HepG2 (cell line): ENCODE results near the gene HDGF. TPM values are rescaled to one million over a fixed set of nuclear protein-coding genes. Genes with fewer than 3 reads are reported as not detected.

Source experiments
- HMGA1 ChIP-seq: sonication (generic); formaldehyde crosslinking; conservative IDR thresholded peaks from 2 replicates; pipeline ENCODE4 v1.4.0; 2020; ENCODE audit warnings: missing genetic modification reagents
- IRF2 ChIP-seq: IDR thresholded peaks from 2 replicates; pipeline ENCODE4 v1.6.1; 2018; ENCODE audit warnings: missing genetic modification reagents, missing compliant biosample characterization
- KLF12 ChIP-seq: sonication (generic); formaldehyde crosslinking; IDR thresholded peaks from 2 replicates; pipeline ENCODE4 v1.4.0; 2020; ENCODE audit warnings: missing genetic modification reagents, borderline replicate concordance
- PAF1 ChIP-seq: IDR thresholded peaks from 2 replicates; pipeline ENCODE4 v1.6.1; 2016; ENCODE audit warnings: missing genetic modification reagents, missing compliant biosample characterization
- PHF21A ChIP-seq: sonication (generic); formaldehyde crosslinking; IDR thresholded peaks from 2 replicates; pipeline ENCODE4 v1.5.0; 2020; ENCODE audit warnings: mild to moderate bottlenecking, missing genetic modification reagents
- POLR2AphosphoS2 ChIP-seq: IDR thresholded peaks from 2 replicates; pipeline ENCODE4 v1.6.1; 2011; ENCODE audit warnings: low read depth, low read length, improper control_type of control experiment
- PRMT3 ChIP-seq: sonication (generic); formaldehyde crosslinking; IDR thresholded peaks from 2 replicates; pipeline ENCODE4 v1.8.1; 2022; ENCODE audit warnings: low read depth, mild to moderate bottlenecking, moderate library complexity, missing genetic modification reagents, borderline replicate concordance
- PRPF4 ChIP-seq: fragments of 200-400 bp; formaldehyde crosslinking; IDR thresholded peaks from 2 replicates; pipeline ENCODE4 v1.6.1; 2016; ENCODE audit warnings: low read length, low read depth; ENCODE audit not compliant: poor library complexity, severe bottlenecking
- RBFOX2 ChIP-seq: fragments of 200-400 bp; formaldehyde crosslinking; IDR thresholded peaks from 2 replicates; pipeline ENCODE4 v1.6.1; 2017; ENCODE audit warnings: low read depth, mild to moderate bottlenecking, low read length
- ZFY ChIP-seq: sonication (generic); formaldehyde crosslinking; IDR thresholded peaks from 2 replicates; pipeline ENCODE4 v1.4.0; 2020; ENCODE audit warnings: missing genetic modification reagents
- ZNF333 ChIP-seq: sonication (generic); formaldehyde crosslinking; IDR thresholded peaks from 2 replicates; pipeline ENCODE4 v1.4.0; 2020; ENCODE audit warnings: mild to moderate bottlenecking, missing genetic modification reagents, borderline replicate concordance
- ZNF850 ChIP-seq: sonication (generic); formaldehyde crosslinking; conservative IDR thresholded peaks from 2 replicates; pipeline ENCODE4 v1.9.0; 2021; ENCODE audit warnings: mild to moderate bottlenecking, missing genetic modification reagents
- polyA plus RNA-seq, 8 experiments: library from polyadenylated mRNA; depleted of rRNA in 3 of 8; stranded (reverse) in 7 of 8; unstranded in 1 of 8; fragments of >200 nt; fragmentation: Illumina TruSeq in 4 of 8; extraction: Trizol in 4 of 8; gene quantifications; 2 replicates each; pipeline versions ENCODE4 v1.2.1 to v1.2.3, GENCODE V29; 2011 to 2016; ENCODE audit warnings: low read depth in 4 of 8, missing spikeins in 1 of 8, mixed read lengths in 1 of 8; ENCODE audit not compliant: insufficient read depth in 1 of 8
- total RNA-seq, 5 experiments: library from RNA; depleted of rRNA; stranded (reverse); fragments of >200 nt; fragmentation: Illumina TruSeq; extraction: Trizol; gene quantifications; 2 replicates each; pipeline ENCODE4 v1.2.3, GENCODE V29; 2016; ENCODE audit warnings: low read depth in 1 of 5
- TF ChIP-seq, protein P1 (sequence below): sonication (generic); formaldehyde crosslinking; IDR thresholded peaks from 2 replicates; pipeline ENCODE4 v1.5.0; 2020; ENCODE audit warnings: missing genetic modification reagents
- TF ChIP-seq, protein P2 (sequence below): sonication (generic); formaldehyde crosslinking; IDR thresholded peaks from 2 replicates; pipeline ENCODE4 v1.5.0; 2020; ENCODE audit warnings: missing genetic modification reagents, mild to moderate bottlenecking, borderline replicate concordance
- TF ChIP-seq, protein P3 (sequence below): IDR thresholded peaks from 2 replicates; pipeline ENCODE4 v1.6.1; 2016; ENCODE audit warnings: missing biosample characterization, missing genetic modification reagents, low read depth
- TF ChIP-seq, protein P4 (sequence below): sonication (generic); formaldehyde crosslinking; IDR thresholded peaks from 2 replicates; pipeline ENCODE4 v1.8.0; 2022; ENCODE audit warnings: mild to moderate bottlenecking, missing genetic modification reagents; ENCODE audit not compliant: insufficient replicate concordance
- TF ChIP-seq, protein P5 (sequence below): sonication (generic); formaldehyde crosslinking; IDR thresholded peaks from 2 replicates; pipeline ENCODE4 v1.4.0; 2020; ENCODE audit warnings: missing genetic modification reagents
- TF ChIP-seq, protein P6 (sequence below): sonication (generic); formaldehyde crosslinking; IDR thresholded peaks from 2 replicates; pipeline ENCODE4 v1.4.0; 2020; ENCODE audit warnings: mild to moderate bottlenecking, missing genetic modification reagents

HDGF gene
- total and polyA plus RNA-seq, 2 of the 13 experiments (the other 11 are each of a cell fraction or from before 2014, with no cell fraction given), result 156 to 196 TPM

DNA sequence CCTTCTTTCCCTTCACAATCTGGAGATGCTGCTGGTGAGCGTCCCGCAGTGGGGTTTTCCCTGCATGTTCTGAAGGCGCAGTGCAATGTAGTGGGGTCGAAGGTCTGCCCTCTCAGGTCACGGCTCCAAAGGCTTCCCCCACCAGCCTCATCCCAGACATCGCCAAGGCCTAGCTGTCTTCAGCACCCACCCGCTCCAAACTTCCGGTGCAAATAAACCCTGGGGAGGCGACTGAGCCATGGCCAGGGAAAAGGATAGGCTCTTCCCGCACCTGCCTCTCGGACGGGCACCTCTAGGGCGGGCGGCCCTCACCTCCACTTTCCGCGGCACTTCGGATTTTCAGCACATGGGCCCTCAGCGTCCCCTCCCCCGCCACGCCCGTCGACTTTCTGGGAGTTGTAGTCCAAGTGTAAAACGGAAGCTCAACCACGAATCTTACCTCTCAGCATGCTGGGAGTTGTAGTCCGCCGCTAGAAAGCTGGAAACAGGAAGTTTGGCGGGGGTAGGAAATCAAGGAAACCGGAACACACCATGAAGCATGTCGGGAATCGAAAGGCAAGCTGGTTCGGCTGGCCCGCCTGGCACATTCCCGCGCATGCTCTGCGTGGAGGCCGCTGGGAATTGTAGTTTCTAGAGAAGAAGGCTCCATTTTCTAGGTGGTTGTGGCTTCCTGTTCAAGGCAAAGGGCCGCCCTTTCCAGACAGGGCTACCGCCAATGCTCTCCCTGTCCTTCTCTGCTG, 10.6 kb downstream of the HDGF start, which contains the start of gene MRPL24 (continued):
- TF ChIP-seq, protein P1, sequence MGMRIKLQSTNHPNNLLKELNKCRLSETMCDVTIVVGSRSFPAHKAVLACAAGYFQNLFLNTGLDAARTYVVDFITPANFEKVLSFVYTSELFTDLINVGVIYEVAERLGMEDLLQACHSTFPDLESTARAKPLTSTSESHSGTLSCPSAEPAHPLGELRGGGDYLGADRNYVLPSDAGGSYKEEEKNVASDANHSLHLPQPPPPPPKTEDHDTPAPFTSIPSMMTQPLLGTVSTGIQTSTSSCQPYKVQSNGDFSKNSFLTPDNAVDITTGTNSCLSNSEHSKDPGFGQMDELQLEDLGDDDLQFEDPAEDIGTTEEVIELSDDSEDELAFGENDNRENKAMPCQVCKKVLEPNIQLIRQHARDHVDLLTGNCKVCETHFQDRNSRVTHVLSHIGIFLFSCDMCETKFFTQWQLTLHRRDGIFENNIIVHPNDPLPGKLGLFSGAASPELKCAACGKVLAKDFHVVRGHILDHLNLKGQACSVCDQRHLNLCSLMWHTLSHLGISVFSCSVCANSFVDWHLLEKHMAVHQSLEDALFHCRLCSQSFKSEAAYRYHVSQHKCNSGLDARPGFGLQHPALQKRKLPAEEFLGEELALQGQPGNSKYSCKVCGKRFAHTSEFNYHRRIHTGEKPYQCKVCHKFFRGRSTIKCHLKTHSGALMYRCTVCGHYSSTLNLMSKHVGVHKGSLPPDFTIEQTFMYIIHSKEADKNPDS (CRISPR knock-in tag), result no peak
- peak; percentile 89; the same call in 1 of the 2 replicates for TF ChIP-seq PHF21A
- no peak for TF ChIP-seq HMGA1 (CRISPR knock-in tag)
- no peak for TF ChIP-seq PAF1
- TF ChIP-seq, protein P2, sequence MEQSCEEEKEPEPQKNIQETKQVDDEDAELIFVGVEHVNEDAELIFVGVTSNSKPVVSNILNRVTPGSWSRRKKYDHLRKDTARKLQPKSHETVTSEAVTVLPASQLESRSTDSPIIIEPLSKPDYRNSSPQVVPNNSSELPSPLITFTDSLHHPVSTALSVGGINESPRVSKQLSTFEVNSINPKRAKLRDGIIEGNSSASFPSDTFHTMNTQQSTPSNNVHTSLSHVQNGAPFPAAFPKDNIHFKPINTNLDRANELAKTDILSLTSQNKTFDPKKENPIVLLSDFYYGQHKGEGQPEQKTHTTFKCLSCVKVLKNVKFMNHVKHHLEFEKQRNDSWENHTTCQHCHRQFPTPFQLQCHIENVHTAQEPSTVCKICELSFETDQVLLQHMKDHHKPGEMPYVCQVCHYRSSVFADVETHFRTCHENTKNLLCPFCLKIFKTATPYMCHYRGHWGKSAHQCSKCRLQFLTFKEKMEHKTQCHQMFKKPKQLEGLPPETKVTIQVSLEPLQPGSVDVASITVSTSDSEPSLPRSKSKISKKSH, result peak; percentile 72; the same call in 1 of the 2 replicates
- TF ChIP-seq, protein P3, sequence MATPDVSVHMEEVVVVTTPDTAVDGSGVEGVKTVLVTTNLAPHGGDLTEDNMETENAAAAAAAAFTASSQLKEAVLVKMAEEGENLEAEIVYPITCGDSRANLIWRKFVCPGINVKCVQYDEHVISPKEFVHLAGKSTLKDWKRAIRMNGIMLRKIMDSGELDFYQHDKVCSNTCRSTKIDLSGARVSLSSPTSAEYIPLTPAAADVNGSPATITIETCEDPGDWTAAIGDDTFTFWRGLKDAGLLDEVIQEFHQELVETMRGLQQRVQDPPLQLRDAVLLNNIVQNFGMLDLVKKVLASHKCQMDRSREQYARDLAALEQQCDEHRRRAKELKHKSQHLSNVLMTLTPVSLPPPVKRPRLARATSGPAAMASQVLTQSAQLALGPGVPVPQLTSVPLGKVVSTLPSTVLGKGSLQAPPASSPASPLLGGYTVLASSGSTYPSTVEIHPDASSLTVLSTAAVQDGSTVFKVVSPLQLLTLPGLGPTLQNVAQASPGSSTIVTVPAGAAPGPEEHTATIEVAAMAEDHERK, result peak; percentile 72
- peak; percentile 10 for TF ChIP-seq PRPF4
- TF ChIP-seq, protein P4, sequence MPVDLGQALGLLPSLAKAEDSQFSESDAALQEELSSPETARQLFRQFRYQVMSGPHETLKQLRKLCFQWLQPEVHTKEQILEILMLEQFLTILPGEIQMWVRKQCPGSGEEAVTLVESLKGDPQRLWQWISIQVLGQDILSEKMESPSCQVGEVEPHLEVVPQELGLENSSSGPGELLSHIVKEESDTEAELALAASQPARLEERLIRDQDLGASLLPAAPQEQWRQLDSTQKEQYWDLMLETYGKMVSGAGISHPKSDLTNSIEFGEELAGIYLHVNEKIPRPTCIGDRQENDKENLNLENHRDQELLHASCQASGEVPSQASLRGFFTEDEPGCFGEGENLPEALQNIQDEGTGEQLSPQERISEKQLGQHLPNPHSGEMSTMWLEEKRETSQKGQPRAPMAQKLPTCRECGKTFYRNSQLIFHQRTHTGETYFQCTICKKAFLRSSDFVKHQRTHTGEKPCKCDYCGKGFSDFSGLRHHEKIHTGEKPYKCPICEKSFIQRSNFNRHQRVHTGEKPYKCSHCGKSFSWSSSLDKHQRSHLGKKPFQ (CRISPR knock-in tag), result peak; percentile 49
- no peak for TF ChIP-seq ZNF850 (CRISPR knock-in tag)
- no peak for TF ChIP-seq POLR2AphosphoS2
- TF ChIP-seq ZFY (CRISPR knock-in tag), result peak; percentile 98
- TF ChIP-seq, protein P5, sequence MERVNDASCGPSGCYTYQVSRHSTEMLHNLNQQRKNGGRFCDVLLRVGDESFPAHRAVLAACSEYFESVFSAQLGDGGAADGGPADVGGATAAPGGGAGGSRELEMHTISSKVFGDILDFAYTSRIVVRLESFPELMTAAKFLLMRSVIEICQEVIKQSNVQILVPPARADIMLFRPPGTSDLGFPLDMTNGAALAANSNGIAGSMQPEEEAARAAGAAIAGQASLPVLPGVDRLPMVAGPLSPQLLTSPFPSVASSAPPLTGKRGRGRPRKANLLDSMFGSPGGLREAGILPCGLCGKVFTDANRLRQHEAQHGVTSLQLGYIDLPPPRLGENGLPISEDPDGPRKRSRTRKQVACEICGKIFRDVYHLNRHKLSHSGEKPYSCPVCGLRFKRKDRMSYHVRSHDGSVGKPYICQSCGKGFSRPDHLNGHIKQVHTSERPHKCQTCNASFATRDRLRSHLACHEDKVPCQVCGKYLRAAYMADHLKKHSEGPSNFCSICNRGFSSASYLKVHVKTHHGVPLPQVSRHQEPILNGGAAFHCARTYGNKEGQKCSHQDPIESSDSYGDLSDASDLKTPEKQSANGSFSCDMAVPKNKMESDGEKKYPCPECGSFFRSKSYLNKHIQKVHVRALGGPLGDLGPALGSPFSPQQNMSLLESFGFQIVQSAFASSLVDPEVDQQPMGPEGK (CRISPR knock-in tag), result peak; percentile 87
- TF ChIP-seq, protein P6, sequence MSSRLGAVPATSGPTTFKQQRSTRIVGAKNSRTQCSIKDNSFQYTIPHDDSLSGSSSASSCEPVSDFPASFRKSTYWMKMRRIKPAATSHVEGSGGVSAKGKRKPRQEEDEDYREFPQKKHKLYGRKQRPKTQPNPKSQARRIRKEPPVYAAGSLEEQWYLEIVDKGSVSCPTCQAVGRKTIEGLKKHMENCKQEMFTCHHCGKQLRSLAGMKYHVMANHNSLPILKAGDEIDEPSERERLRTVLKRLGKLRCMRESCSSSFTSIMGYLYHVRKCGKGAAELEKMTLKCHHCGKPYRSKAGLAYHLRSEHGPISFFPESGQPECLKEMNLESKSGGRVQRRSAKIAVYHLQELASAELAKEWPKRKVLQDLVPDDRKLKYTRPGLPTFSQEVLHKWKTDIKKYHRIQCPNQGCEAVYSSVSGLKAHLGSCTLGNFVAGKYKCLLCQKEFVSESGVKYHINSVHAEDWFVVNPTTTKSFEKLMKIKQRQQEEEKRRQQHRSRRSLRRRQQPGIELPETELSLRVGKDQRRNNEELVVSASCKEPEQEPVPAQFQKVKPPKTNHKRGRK (CRISPR knock-in tag), result no peak
- TF ChIP-seq IRF2, result peak; percentile 99
- peak; percentile 81 for TF ChIP-seq RBFOX2
- TF ChIP-seq KLF12 (CRISPR knock-in tag), result peak; percentile 65; the same call in 1 of the 2 replicates
- peak; percentile 90 for TF ChIP-seq ZNF333 (CRISPR knock-in tag)
- no peak for TF ChIP-seq PRMT3 (CRISPR knock-in tag)
